ENCODE results near the gene CHST15. TPM values are rescaled to one million over a fixed set of nuclear protein-coding genes. Genes with fewer than 3 reads are reported as not detected.
A peak's percentile ranks its signal among the peaks of the same experiment; 100 is the strongest.

The CHST15 gene
- total and polyA plus RNA-seq, 2 donors = 7.7 to 12.4 TPM

DNA sequence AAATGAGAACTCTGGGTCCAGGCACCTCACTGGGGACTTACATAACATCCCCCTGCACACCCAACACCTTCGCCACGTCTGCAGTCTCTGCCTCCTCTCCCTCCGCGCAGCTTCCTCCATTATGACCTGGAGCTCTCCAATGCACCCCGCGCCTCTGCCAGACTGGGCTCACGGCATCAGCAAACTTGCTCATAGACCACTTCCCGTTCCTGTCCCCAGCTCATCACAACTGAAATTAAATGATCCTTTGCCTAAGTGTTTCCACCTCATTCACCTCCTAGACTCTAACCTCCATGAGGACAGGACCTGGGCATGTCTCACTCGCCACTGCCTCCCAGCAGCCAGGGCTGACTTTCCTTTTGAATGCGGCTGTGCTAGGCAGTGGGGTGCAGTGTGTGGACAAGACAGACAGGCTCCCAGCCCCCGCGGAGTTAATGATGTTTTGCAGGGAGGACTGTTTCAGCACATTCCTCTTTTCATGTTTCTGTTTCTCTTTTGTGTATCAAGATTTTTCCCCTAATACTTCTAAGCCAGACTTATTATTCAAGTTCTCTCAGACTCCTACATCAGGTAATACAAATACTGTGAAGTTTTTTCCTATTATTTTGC, 18.8 kb downstream of the CHST15 start:
- WGBS = 63% methylated on average over 12 of the region's 12 CpGs
- peaks cover 38 to 54% of the 10 kb centered on the region in 2 donors for H3K4me1 ChIP-seq (ENCODE audit: control insufficient read depth in 2 of 2, insufficient read depth in 2 of 2, low read length in 2 of 2)
- H3K4me3 ChIP-seq (ENCODE audit: low read length in 2 of 2) = no peak overlapping the region
- H3K27ac ChIP-seq (ENCODE audit: low read depth in 1 of 2, low read length in 1 of 2) = peak overlapping the region in 1 of 2 donors; percentile 27
- no peaks in the 10 kb centered on the region for H3K9me3 ChIP-seq (ENCODE audit: control insufficient read depth in 2 of 2, insufficient read depth in 1 of 2, low read length in 1 of 2)
- H3K27me3 ChIP-seq (ENCODE audit: control insufficient read depth in 2 of 2, insufficient read depth in 1 of 2, low read length in 1 of 2) = no peaks in the 10 kb centered on the region
- no peaks in the 10 kb centered on the region for H3K36me3 ChIP-seq (ENCODE audit: control insufficient read depth in 2 of 2, insufficient read depth in 2 of 2, low read length in 1 of 2)
- DNase-seq (ENCODE audit: low read depth in 6 of 9, low spot score in 9 of 9) = peak in 2 of 9 donors; percentile 17 to 61

DNA sequence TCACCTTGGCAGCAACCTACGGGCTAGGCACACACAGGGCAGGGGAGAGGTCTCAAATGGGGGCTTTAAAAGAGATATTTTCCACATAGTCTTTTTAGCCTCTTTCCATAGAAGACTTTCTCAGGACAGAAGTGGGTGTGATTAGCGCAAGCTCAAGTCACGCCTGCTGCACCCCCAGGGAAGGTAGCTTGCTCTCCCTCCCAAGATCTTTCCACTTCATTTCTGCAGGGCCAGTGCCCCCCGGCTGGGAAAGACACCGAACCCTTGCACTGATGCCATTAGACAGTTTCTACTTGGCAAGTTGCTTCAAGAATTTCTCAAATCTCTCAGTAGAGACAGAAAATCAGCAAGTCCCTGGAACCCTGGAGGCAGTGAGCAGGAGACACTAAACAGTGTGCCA, 19.4 kb downstream of the CHST15 start:
- H3K27ac ChIP-seq (ENCODE audit: low read depth in 1 of 2, low read length in 1 of 2) = no peak overlapping the region
- no peak for DNase-seq (ENCODE audit: low read depth in 6 of 9, low spot score in 9 of 9)
- no peaks in the 10 kb centered on the region for H3K27me3 ChIP-seq (ENCODE audit: control insufficient read depth in 2 of 2, insufficient read depth in 1 of 2, low read length in 1 of 2)
- H3K4me3 ChIP-seq (ENCODE audit: low read length in 2 of 2) = no peak overlapping the region
- H3K4me1 ChIP-seq (ENCODE audit: control insufficient read depth in 2 of 2, insufficient read depth in 2 of 2, low read length in 2 of 2) = peaks cover 38 to 59% of the 10 kb centered on the region in 2 donors
- WGBS = 97% methylated on average over 5 of the region's 5 CpGs
- H3K9me3 ChIP-seq (ENCODE audit: control insufficient read depth in 2 of 2, insufficient read depth in 1 of 2, low read length in 1 of 2) = no peaks in the 10 kb centered on the region
- no peaks in the 10 kb centered on the region for H3K36me3 ChIP-seq (ENCODE audit: control insufficient read depth in 2 of 2, insufficient read depth in 2 of 2, low read length in 1 of 2)

DNA sequence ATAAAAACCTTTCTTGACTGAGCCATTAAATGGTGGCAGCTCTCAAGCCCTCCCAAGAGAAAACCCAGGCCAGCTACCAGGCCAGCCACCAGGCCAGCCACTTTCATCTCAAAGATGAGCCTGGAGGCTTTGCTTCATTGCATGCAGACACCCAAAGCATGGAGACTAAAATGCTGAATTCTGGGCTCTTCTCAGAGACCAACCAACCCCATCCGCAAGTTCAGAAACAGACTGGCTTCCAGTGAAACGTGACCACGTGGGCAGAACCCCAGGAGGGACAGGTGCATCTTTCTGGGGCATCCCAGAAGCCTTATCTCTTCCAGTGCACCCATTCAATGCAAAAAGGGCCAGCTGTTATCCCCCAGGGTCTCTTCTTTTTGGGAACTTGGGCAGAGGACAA, 20.9 kb downstream of the CHST15 start:
- H3K27me3 ChIP-seq (ENCODE audit: control insufficient read depth in 2 of 2, insufficient read depth in 1 of 2, low read length in 1 of 2) = no peaks in the 10 kb centered on the region
- peak overlapping the region; percentile 22 to 36 for H3K27ac ChIP-seq (ENCODE audit: low read depth in 1 of 2, low read length in 1 of 2)
- H3K4me3 ChIP-seq (ENCODE audit: low read length in 2 of 2) = no peak overlapping the region
- DNase-seq (ENCODE audit: low read depth in 6 of 9, low spot score in 9 of 9) = peak in 2 of 9 donors; percentile 16 to 41
- H3K36me3 ChIP-seq (ENCODE audit: control insufficient read depth in 2 of 2, insufficient read depth in 2 of 2, low read length in 1 of 2) = no peaks in the 10 kb centered on the region
- H3K9me3 ChIP-seq (ENCODE audit: control insufficient read depth in 2 of 2, insufficient read depth in 1 of 2, low read length in 1 of 2) = no peaks in the 10 kb centered on the region
- peaks cover 38 to 65% of the 10 kb centered on the region in 2 donors for H3K4me1 ChIP-seq (ENCODE audit: control insufficient read depth in 2 of 2, insufficient read depth in 2 of 2, low read length in 2 of 2)
- 34% methylated on average over 3 of the region's 3 CpGs for WGBS

DNA sequence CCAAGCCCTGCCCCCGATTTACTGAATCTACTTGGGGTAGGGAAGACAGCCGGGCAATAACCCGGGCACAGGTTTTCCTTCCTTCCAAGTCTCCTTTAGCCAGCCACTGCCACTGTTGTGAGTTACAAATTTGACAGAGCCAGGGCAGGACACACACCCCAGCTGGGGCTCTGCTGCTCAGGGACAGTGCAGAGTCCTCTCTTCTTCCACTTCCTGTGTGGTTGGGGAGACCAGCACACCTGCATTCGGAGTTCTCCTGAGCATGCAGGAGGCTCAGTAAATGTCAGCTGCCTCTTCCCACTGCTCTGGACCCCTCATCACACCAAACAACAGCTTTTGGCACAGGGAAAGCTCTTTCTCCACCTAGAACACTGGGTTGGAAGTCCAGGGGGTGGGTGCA, 21.3 kb downstream of the CHST15 start:
- WGBS = 13% methylated on average over 4 of the region's 4 CpGs
- H3K36me3 ChIP-seq (ENCODE audit: control insufficient read depth in 2 of 2, insufficient read depth in 2 of 2, low read length in 1 of 2) = no peaks in the 10 kb centered on the region
- peak in 7 of 9 donors; percentile 40 to 85 (median 66) for DNase-seq (ENCODE audit: low read depth in 6 of 9, low spot score in 9 of 9)
- peaks cover 38 to 70% of the 10 kb centered on the region in 2 donors for H3K4me1 ChIP-seq (ENCODE audit: control insufficient read depth in 2 of 2, insufficient read depth in 2 of 2, low read length in 2 of 2)
- H3K9me3 ChIP-seq (ENCODE audit: control insufficient read depth in 2 of 2, insufficient read depth in 1 of 2, low read length in 1 of 2) = no peaks in the 10 kb centered on the region
- H3K27ac ChIP-seq (ENCODE audit: low read depth in 1 of 2, low read length in 1 of 2) = peak overlapping the region; percentile 22 to 46
- peak overlapping the region in 1 of 2 donors; percentile 19 for H3K4me3 ChIP-seq (ENCODE audit: low read length in 2 of 2)
- H3K27me3 ChIP-seq (ENCODE audit: control insufficient read depth in 2 of 2, insufficient read depth in 1 of 2, low read length in 1 of 2) = no peaks in the 10 kb centered on the region

DNA sequence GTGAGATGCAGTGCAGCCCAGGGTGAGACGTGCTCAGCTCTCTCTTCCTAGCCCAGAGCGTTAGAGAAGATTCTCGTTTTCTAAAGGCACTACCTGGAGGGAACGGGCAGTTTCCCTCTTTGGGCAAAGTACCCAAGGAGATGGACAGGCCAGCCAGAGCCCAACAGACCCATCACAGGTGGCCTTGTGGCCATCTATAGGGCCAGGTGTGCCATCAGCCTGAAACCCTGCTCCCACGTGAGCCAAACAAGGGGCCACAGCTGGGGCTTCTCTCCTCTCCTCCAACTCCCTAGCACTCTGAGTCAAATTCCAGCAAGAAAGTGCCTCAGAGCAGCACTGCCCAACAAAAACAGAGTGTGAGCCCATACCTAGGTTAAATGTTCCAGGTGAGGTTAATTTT, 22.3 kb downstream of the CHST15 start:
- Histone ChIP-seq H3K27me3 (ENCODE audit: control insufficient read depth in 2 of 2, insufficient read depth in 1 of 2, low read length in 1 of 2) (peaks cover 0 to 2% of the 10 kb centered on the region in 2 donors), H3K27ac (ENCODE audit: low read depth in 1 of 2, low read length in 1 of 2) (no peak overlapping the region), H3K4me3 (ENCODE audit: low read length in 2 of 2) (no peak overlapping the region), H3K4me1 (ENCODE audit: control insufficient read depth in 2 of 2, insufficient read depth in 2 of 2, low read length in 2 of 2) (peaks cover 43 to 79% of the 10 kb centered on the region in 2 donors), H3K9me3 (ENCODE audit: control insufficient read depth in 2 of 2, insufficient read depth in 1 of 2, low read length in 1 of 2) (no peaks in the 10 kb centered on the region), H3K36me3 (ENCODE audit: control insufficient read depth in 2 of 2, insufficient read depth in 2 of 2, low read length in 1 of 2) (no peaks in the 10 kb centered on the region)
- no peak for DNase-seq (ENCODE audit: low read depth in 6 of 9, low spot score in 9 of 9)
- WGBS = 87% methylated on average over 5 of the region's 5 CpGs

DNA sequence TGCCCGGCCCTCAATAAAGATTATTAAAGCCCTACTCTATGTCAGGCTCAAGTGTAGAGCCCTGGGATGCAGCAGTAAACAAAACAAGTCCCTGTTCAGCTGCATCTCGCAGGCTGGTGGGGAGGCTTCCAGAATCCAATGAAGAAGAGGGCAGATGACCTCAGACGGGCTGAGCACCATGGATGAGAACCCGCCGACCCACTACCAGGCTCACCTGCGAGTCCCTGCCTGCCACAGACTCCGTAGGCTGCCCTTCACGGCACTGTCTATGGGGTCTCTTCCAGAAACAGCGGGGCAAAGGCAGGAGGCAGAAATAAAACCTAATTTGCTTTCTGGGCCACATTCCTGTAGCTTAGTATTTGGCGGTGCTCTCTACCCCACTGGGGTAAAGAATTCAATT, 22.7 kb downstream of the CHST15 start:
- Histone ChIP-seq H3K9me3 (ENCODE audit: control insufficient read depth in 2 of 2, insufficient read depth in 1 of 2, low read length in 1 of 2) (no peaks in the 10 kb centered on the region), H3K27me3 (ENCODE audit: control insufficient read depth in 2 of 2, insufficient read depth in 1 of 2, low read length in 1 of 2) (peaks cover 0 to 2% of the 10 kb centered on the region in 2 donors), H3K36me3 (ENCODE audit: control insufficient read depth in 2 of 2, insufficient read depth in 2 of 2, low read length in 1 of 2) (no peaks in the 10 kb centered on the region), H3K4me1 (ENCODE audit: control insufficient read depth in 2 of 2, insufficient read depth in 2 of 2, low read length in 2 of 2) (peaks cover 43 to 83% of the 10 kb centered on the region in 2 donors), H3K4me3 (ENCODE audit: low read length in 2 of 2) (no peak overlapping the region), H3K27ac (ENCODE audit: low read depth in 1 of 2, low read length in 1 of 2) (no peak overlapping the region)
- DNase-seq (ENCODE audit: low read depth in 6 of 9, low spot score in 9 of 9) = no peak
- 97% methylated on average over 10 of the region's 10 CpGs for whole genome bisulfite sequencing

DNA sequence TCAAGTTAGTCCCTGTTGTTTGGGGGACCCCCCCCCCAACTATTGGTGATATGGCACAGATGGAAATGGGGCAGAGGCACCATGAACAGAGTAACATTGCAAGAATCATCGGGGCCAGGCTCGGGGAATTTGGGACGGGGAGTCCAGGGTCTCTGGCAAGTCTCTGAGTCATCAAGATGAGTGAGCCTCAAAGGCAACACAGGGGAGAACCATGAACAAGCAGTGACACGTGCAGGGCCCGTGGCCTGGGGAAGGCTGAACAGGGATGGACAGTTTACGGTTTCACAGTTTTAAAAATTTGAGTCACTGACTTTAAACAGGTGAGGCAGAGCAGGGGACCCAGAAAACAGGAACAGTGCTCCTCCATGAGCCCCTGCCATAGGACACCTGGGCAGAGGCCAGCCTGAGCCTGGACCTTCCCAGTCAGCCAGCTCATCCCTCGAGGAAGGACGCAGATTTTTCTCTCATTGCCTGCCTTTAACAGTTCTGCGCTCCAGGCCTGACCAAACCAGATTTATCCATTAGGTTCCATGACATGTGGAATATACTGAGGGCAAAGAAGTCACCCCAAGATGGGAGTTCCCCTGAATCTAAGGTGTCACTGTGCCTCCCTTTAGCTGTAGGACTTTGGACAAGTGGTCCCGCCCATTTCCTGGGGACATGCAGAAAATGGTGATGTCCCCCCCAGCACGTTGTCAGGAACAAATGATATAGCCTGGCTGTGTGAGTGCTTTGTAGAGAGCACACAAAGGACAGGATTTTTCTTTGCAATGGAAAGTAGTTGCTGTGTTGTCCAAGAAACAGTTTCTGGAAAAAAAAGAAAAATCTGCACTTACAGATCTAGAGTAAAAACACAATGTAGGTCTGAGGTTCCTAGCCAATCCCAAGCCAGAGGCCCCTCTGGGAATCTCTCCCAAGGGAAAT, 23.8 kb downstream of the CHST15 start:
- no peak overlapping the region for H3K4me3 ChIP-seq (ENCODE audit: low read length in 2 of 2)
- WGBS = 95% methylated on average over 11 of the region's 11 CpGs
- peaks cover 46 to 83% of the 10 kb centered on the region in 2 donors for H3K4me1 ChIP-seq (ENCODE audit: control insufficient read depth in 2 of 2, insufficient read depth in 2 of 2, low read length in 2 of 2)

DNA sequence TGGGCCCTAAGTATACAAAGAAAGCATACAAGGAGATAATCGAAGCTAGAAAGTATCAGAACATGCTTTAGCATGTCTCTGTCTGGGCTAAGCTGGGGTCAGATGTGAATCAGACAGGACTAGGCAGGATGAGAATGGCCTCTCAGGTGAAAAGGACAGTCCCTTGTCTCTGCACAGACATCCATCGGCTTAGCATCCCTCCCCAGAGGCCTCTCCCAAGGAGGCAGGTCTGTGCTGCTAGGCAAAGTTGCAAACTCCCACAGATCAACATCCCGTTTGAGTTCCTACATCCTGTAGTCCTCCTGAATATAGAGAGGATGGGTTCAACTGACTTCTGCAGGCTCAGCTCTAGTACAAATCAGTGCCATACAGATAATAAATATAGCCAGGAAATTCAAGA, 24.5 kb downstream of the CHST15 start:
- Histone ChIP-seq H3K4me1 (ENCODE audit: control insufficient read depth in 2 of 2, insufficient read depth in 2 of 2, low read length in 2 of 2) (peaks cover 40 to 83% of the 10 kb centered on the region in 2 donors), H3K4me3 (ENCODE audit: low read length in 2 of 2) (no peak overlapping the region), H3K9me3 (ENCODE audit: control insufficient read depth in 2 of 2, insufficient read depth in 1 of 2, low read length in 1 of 2) (no peaks in the 10 kb centered on the region), H3K27ac (ENCODE audit: low read depth in 1 of 2, low read length in 1 of 2) (no peak overlapping the region), H3K27me3 (ENCODE audit: control insufficient read depth in 2 of 2, insufficient read depth in 1 of 2, low read length in 1 of 2) (peaks cover 0 to 2% of the 10 kb centered on the region in 2 donors), H3K36me3 (ENCODE audit: control insufficient read depth in 2 of 2, insufficient read depth in 2 of 2, low read length in 1 of 2) (no peaks in the 10 kb centered on the region)
- WGBS = 96% methylated on average over 3 of the region's 3 CpGs
- DNase-seq (ENCODE audit: low read depth in 6 of 9, low spot score in 9 of 9) = no peak

More for the DNA sequence above, 23.8 kb downstream of the CHST15 start:
- no peaks in the 10 kb centered on the region for H3K36me3 ChIP-seq (ENCODE audit: control insufficient read depth in 2 of 2, insufficient read depth in 2 of 2, low read length in 1 of 2)
- H3K9me3 ChIP-seq (ENCODE audit: control insufficient read depth in 2 of 2, insufficient read depth in 1 of 2, low read length in 1 of 2) = no peaks in the 10 kb centered on the region
- no peak for DNase-seq (ENCODE audit: low read depth in 6 of 9, low spot score in 9 of 9)
- peaks cover 0 to 2% of the 10 kb centered on the region in 2 donors for H3K27me3 ChIP-seq (ENCODE audit: control insufficient read depth in 2 of 2, insufficient read depth in 1 of 2, low read length in 1 of 2)
- peak overlapping the region in 1 of 2 donors; percentile 12 for H3K27ac ChIP-seq (ENCODE audit: low read depth in 1 of 2, low read length in 1 of 2)

DNA sequence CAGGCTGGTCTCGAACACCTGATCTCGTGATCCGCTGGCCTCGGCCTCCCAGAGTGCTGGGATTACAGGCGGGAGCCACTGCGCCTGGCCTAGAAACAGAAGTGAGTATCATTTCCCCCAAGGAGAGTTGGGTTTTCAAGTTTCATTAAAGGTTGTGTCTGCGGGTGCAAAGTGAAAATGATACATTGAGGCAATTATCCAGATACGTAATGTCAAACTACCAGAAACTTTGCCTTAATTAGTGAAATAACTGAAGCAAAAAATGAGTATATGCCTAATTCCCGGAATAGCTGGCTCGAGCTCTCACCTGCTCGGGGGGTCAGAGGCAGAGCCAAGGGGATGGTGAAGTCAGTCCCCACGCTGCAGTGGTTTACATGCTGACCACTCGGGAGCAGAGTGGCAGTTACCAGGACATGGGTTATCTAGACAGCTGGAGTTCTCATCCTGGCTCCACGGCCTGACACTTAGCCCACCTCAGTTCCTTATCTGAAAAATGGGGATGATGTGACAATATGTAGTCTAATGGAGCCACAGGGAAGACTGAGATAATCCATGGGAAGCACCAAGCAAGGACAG, 25.5 kb downstream of the CHST15 start:
- Histone ChIP-seq H3K27me3 (ENCODE audit: control insufficient read depth in 2 of 2, insufficient read depth in 1 of 2, low read length in 1 of 2) (peaks cover 0 to 2% of the 10 kb centered on the region in 2 donors), H3K9me3 (ENCODE audit: control insufficient read depth in 2 of 2, insufficient read depth in 1 of 2, low read length in 1 of 2) (no peaks in the 10 kb centered on the region), H3K36me3 (ENCODE audit: control insufficient read depth in 2 of 2, insufficient read depth in 2 of 2, low read length in 1 of 2) (no peaks in the 10 kb centered on the region), H3K27ac (ENCODE audit: low read depth in 1 of 2, low read length in 1 of 2) (peak overlapping the region in 1 of 2 donors; percentile 58), H3K4me3 (ENCODE audit: low read length in 2 of 2) (no peak overlapping the region), H3K4me1 (ENCODE audit: control insufficient read depth in 2 of 2, insufficient read depth in 2 of 2, low read length in 2 of 2) (peaks cover 31 to 78% of the 10 kb centered on the region in 2 donors)
- WGBS = 94% methylated on average over 14 of the region's 14 CpGs
- no peak for DNase-seq (ENCODE audit: low read depth in 6 of 9, low spot score in 9 of 9)

All from thymus (tissue), 11 donors.